Measurements from ENCODE around the gene ZDHHC6. TPM values are rescaled to one million over a fixed set of nuclear protein-coding genes. Genes with fewer than 3 reads are reported as not detected.

ZDHHC6 gene
- total and polyA plus RNA-seq, 10 of the 15 experiments (the other 5 are each of a cell fraction or from before 2014, with no cell fraction given): 23.8 to 59.4 (median 35.6) TPM

DNA sequence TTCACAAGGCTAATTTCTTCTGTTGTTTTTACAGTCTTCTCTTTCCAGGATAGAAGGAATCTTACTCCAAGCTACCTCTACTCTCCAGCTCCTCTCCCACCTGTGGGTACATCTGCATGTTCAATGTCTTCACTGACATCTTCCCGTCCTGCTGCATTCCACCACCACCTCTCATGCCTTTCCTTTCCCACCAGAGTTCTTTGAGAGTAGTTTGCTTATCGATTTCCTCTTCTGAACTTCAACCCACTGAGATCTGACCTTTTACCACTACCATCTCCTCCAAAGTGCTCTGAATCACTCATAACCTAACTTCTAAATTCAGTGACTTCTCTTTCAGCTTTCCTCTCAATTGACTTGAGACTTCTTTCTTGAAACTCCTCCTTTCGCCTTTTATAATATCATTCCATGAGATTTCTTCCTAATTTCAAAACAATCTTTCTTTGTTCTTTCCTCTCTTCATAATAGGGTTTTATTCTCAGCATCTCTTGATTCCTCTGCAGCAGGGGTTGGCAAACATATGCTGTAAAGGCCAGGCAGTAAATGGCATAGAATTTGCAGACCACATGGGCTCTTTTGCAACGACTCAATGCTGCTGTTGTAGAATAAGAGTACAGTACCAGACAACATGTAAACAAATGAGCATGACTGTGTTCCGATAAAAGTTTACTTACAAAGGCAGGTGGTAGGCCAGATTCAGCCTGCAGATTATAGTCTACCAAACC lies 50.7 kb downstream of the ZDHHC6 start:
- ChIA-PET POLR2A (no interaction called here), RAD21 (ENCODE audit: unreplicated experiment) (no interaction called here), CTCF (interaction anchor here (0.8 to 1.4 kb wide), 2 partner anchors 21 to 47 kb away, joined by 3 to 4 read pairs; no protein-coding TSS in a partner anchor), SMC1A (ENCODE audit: uncharacterized antibody, unreplicated experiment) (interaction anchor here (1.1 to 1.3 kb wide), 2 partner anchors 9 to 81 kb away, joined by 3 to 5 read pairs; no protein-coding TSS in a partner anchor)
- H3K36me3 ChIP-seq (ENCODE audit: control insufficient read depth in 2 of 2, insufficient read depth in 2 of 2, low read length in 1 of 2): peaks cover 3 to 13% of the 10 kb centered on the region in 2 experiments
- no peak overlapping the region for H3K4me3 ChIP-seq
- FAIRE-seq: no peak
- TF ChIP-seq RFX5 (IDR thresholded peaks at IDR 0.05; ENCODE audit: low read depth, low read length) (no peak), TCF3 (IDR thresholded peaks at IDR 0.05; ENCODE audit: borderline replicate concordance, insufficient read depth, low read depth, low read length) (no peak), EZH2 (IDR thresholded peaks at IDR 0.05; ENCODE audit: borderline replicate concordance, control insufficient read depth, low read depth, low read length) (no peak), ZBED1 (IDR thresholded peaks at IDR 0.05; ENCODE audit: borderline replicate concordance) (no peak), SP1 (IDR thresholded peaks at IDR 0.05; ENCODE audit: low read depth, low read length) (no peak), HDAC2 (IDR thresholded peaks at IDR 0.05) (no peak), MXI1 (IDR thresholded peaks at IDR 0.05; ENCODE audit: low read depth, low read length) (no peak), RB1 (IDR thresholded peaks at IDR 0.05; ENCODE audit: borderline replicate concordance) (no peak), SRF (IDR thresholded peaks at IDR 0.05; ENCODE audit: low read depth in 2 of 2, low read length in 2 of 2) (no peak), ATF7 (IDR thresholded peaks at IDR 0.05; ENCODE audit: low read depth) (no peak), SMAD1 (IDR thresholded peaks at IDR 0.05; ENCODE audit: low read depth, partially characterized antibody) (no peak), BACH1 (IDR thresholded peaks at IDR 0.05; ENCODE audit: borderline replicate concordance) (no peak)
- no peak overlapping the region for H3K9ac ChIP-seq (ENCODE audit: control insufficient read depth, insufficient read depth, low read length)
- H3K27ac ChIP-seq (ENCODE audit: control insufficient read depth, insufficient read depth): no peak overlapping the region
- H3K9me3 ChIP-seq (replicated peaks; ENCODE audit: control insufficient read depth, insufficient read depth, low read length): no peaks in the 10 kb centered on the region
- no peaks in the 10 kb centered on the region for H4K20me1 ChIP-seq (ENCODE audit: control insufficient read depth, insufficient read depth)
- no TSS peak for BruUV-seq (replicated peaks)
- in situ Hi-C loops (cut with MboI) (no loop called here), intact Hi-C loops (cut with micrococcal nuclease; ENCODE audit: unreplicated experiment) (no loop called here)
- no peak for DNase-seq (ENCODE audit: low read depth, low spot score)
- H2AFZ ChIP-seq (ENCODE audit: control insufficient read depth, low read depth, low read length): no peak overlapping the region
- 83% methylated on average over 5 of the region's 5 CpGs for WGBS (ENCODE audit: insufficient coverage, insufficient replicate concordance, low lambda C conversion rate, missing lambda C conversion rate)
- ATAC-seq: no peak
- H3K79me2 ChIP-seq (ENCODE audit: control insufficient read depth, insufficient read depth, low read length): no peaks in the 10 kb centered on the region; the same call in 1 of the 2 replicates
- H3K4me2 ChIP-seq (ENCODE audit: control insufficient read depth, insufficient read depth): no peak overlapping the region
- H3K4me1 ChIP-seq (ENCODE audit: control insufficient read depth, insufficient read depth, low read length): no peaks in the 10 kb centered on the region
- no peaks in the 10 kb centered on the region for H3K27me3 ChIP-seq (replicated peaks in 1 of 2; ENCODE audit: control insufficient read depth in 2 of 2, insufficient read depth in 2 of 2, low read length in 1 of 2)
